Measurements from ENCODE around the gene MGMT.

Gene MGMT

GRCh38 chr10:129459762-129460539, 7.1 kb upstream of the MGMT start:
- no peak for DNase-seq

GRCh38 chr10:129462257-129462795, 4.7 kb upstream of the MGMT start:
- DNase-seq, result no peak

- no peak for DNase-seq
Measured at GRCh38 chr10:129464251-129464650, 2.8 kb upstream of the MGMT start.

DNA sequence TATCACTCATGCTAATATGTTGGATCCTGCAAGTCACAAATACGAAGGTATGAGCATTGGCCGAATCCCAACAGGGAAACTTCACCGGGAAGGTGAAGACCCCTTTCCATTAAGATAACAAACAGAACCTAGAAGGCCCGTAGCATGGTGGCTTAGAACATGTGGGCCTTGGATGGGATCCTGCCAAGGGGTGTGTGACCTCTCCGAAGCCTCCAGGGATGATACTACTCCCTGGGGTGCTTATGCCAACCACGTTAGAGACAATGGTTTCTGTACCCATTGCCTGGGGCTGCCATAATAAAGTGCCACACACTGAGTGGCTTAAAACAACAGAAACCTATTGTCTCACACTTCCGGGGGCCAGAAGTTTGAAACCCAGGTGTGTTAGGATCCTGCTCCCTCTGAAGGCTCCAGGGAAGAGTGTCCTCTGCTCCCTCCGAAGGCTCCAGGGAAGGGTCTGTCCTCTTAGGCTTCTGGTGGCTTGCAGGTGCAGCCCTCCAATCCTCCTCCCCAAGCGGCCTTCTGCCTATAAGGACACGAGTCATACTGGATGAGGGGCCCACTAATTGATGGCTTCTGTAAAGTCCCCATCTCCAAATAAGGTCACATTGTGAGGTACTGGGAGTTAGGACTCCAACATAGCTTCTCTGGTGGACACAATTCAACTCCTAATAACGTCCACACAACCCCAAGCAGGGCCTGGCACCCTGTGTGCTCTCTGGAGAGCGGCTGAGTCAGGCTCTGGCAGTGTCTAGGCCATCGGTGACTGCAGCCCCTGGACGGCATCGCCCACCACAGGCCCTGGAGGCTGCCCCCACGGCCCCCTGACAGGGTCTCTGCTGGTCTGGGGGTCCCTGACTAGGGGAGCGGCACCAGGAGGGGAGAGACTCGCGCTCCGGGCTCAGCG, 992 bp upstream of the MGMT start:
- no peak for DNase-seq

- DNase-seq, result peak; percentile 3
Measured at GRCh38 chr10:129467359-129468064, 471 bp downstream of the MGMT start.

DNA sequence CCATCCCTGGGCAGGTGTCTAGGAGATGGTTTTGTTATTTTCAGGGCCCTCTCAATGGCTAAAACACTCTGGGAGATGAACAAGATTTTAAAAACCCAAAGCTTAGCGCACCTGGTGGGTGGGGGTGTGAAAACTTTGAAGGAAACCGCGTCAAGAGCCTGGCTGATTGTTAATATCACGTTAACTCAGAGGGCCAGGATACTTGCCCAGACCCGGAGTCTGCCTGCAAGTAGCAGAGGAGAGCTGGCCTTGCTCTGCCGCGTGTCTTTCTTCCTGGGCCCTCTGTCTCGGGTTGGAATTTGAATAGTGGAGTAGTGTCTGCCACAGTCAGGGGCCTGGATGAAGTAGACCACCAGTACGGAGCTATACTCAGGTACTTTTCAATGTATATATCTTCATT, 1.1 kb downstream of the MGMT start:
- DNase-seq, result no peak

DNA sequence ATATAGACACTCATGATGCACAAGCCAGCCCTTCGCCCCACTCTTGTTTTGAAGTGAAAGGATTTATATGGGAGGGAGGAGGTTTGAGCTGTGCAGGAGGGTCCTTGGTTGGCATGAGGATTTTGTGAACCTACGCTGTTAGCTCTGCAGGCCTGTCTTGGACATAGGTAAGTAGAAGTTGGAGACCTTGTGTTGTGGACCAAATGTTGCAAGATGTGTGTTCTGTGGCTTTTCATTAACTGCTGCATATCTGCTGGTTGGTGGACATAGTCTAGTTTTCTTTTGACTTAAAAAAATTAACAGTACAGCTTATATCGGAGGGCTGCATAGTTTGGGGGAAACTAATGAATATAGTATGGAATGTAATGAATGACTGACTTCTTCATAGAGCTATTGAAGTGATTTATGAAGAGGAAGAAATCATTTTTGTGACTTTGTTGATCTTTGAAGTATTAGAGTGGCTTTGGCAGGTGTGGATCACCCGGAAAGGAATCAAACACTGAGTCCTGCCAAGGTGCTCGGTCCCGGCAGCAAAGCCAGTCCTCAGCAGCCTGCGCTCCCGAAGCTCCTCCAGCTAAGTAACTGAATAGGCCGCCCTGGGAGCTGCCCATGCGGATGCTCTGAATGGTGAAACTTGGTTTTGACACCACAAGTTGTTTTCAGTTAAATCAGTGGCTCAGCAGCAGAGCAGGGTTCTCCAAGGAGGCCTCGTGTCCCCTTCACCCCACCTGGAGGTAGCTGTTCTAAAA, 3.2 kb downstream of the MGMT start:
- no peak for DNase-seq

- no peak for DNase-seq
Measured at GRCh38 chr10:129471447-129472175, 4.6 kb downstream of the MGMT start.

DNA sequence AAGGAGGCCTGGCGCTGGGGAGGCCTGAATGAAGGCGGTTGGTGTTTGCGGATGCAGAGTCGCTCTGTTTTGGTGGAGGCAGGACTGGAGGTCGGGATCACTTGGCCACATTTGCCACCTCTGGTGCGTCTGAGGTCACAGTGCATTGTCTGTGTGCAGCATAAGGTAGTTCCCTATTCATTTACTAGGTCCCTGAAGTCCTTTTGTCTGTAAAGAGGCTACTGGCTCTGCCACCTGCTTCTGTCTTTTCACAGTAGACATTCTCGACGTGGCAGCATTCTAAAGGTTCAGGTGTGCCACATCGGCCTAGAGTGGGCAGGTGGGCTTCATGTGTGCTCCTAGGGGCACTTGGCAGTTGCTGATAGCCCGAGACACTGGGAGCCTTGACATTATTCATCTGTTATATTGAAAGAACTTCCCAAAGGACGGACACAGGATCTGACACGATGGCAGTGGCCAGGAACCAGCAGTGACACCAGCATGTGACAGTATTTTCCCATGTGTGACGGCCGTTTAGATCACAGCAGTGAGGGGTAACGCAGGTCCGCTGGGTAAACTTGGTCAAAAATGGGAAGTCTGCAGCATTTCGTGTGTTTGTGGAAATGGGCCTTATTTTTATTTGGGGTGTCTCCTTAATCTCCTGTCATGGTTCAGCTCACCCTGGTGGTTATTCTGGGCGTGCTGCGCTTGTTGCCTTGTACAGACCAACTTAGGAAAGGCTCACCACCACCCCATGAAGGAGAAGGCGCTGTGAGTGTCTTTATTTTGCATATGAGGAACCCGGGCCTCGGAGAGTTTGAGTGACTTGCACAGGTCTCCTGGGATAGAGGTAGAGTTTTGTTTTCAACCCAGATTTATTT, 5.9 kb downstream of the MGMT start:
- no peak for DNase-seq

DNA sequence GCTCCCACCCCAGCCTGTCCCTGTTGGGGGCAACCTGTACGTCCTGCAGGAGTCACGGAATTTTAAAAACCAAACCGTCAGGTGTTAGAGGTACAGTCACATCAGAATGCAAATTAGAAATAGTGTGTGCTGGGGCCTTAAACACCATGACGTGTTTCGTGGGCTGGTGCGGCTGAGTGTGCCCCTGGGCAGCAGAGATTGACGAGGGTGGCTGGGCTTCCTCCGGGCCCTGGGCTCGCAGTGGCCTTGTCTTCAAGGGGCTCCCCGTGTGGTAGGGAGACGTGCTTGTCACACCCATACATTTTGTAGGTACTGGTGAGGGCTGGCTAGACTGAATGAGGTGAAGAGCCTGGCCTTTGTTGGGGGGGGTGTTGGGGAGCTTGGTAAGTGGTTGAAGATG, 7.6 kb downstream of the MGMT start:
- no peak for DNase-seq

- DNase-seq, result no peak
Measured at GRCh38 chr10:129476431-129476830, 9.4 kb downstream of the MGMT start.

DNA sequence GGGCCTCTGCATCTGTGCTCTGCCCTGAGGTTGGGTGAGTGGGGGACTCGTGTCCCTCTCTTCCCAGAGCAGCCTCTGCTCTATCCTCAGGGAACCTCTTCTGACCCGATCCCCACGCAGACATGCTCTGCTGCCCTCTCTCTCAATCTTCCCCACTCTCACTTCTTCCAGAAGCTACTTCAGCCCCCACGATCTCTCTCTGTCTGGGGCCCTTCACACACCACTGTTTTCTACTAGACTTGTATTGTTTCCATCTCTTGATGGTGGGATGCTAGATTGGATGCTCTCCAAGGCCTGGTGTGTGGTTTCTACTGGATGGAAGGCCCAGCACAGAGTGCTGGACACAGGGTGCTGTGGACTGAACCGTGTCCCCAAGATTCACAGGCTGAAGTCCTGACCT, 10.0 kb downstream of the MGMT start:
- DNase-seq, result no peak

GRCh38 chr10:129481641-129482040, 14.6 kb downstream of the MGMT start:
- DNase-seq, result no peak

DNA sequence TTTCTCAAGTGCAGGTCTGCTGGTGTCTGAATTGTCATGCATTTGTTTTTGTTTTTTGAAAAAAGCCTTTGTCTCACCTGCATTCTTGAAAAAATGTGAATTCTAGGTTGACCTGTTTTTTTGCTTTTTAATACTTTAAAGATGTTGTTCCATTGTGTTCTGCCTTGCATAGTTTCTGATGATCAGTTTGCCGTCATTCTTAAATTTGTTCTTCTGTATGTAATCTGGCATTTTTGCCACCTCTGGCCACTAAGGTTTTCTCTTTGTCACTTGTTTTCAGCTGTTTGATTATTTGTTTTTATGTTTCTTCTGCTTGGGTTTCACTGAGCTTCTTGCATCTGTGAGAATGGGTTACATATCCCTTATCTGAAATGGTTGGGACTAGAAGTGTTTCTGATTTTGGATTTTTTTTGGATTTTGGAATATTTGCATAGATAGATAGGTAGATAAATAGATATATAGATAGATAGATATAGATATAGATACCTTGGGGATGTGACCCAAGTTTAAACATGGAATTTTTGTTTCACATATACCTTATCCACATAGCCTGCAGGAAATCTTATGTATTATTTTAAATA, 16.5 kb downstream of the MGMT start:
- DNase-seq, result no peak

- no peak for DNase-seq
Measured at GRCh38 chr10:129486805-129487204, 19.8 kb downstream of the MGMT start.

- DNase-seq, result no peak
Measured at GRCh38 chr10:129491123-129491734, 24.2 kb downstream of the MGMT start.

DNA sequence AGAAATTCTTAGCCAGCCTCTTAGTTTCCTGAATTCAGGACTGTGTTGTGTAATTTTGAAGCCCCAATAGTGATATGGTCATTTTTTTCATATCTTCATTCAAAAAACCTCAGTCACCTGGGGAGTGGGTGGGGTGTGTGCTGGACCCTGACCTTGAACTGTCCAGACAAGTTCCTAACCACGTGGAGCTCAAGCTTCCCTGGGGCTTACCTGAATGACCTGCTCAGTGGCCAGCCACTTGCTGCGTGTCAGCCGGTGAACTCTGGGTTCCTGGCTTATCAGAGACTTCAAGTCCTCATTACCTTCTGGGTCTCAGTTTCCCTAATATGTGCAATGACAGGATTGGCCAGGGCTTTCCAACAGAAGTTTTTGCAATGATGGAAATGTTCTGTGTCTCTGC, 27.1 kb downstream of the MGMT start:
- no peak for DNase-seq

- DNase-seq, result no peak
Measured at GRCh38 chr10:129494740-129495139, 27.7 kb downstream of the MGMT start.

GRCh38 chr10:129495256-129495655, 28.2 kb downstream of the MGMT start:
- DNase-seq, result no peak

- DNase-seq, result no peak
Measured at GRCh38 chr10:129495698-129496097, 28.7 kb downstream of the MGMT start.
